ENCODE data around the gene ATP2A1. TPM values are rescaled to one million over a fixed set of nuclear protein-coding genes. Genes with fewer than 3 reads are reported as not detected.
A peak's percentile ranks its signal among the peaks of the same experiment; 100 is the strongest.

Gene ATP2A1
- total and polyA plus RNA-seq, 2 of the 13 experiments (the other 11 are each of a cell fraction or from before 2014, with no cell fraction given): 3.2 to 12.5 TPM

DNA sequence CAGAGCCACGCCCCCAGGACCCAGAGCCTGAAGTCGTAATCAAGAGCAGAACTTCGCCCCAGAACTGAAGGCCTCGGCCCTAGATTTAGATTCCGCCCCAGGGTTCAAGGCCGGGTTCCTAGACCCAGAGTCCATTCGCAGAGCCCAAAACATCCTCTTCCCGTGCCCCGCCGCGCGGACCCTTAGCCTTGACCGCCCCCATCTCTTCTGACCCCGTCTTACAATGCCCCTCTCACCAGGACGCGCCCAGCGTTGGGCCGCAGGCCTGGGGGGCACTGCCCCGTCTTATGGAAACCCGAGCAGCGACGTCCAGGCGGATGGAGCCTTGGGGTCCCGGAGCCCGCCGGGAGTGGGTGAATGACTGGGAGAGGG lies 58.5 kb downstream of the ATP2A1 start (continued):
- TF ChIP-seq, protein P1, sequence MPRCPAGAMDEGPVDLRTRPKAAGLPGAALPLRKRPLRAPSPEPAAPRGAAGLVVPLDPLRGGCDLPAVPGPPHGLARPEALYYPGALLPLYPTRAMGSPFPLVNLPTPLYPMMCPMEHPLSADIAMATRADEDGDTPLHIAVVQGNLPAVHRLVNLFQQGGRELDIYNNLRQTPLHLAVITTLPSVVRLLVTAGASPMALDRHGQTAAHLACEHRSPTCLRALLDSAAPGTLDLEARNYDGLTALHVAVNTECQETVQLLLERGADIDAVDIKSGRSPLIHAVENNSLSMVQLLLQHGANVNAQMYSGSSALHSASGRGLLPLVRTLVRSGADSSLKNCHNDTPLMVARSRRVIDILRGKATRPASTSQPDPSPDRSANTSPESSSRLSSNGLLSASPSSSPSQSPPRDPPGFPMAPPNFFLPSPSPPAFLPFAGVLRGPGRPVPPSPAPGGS (CRISPR knock-in tag; IDR thresholded peaks at IDR 0.05): no peak
- TF ChIP-seq ZNF674 (CRISPR knock-in tag; IDR thresholded peaks at IDR 0.05; ENCODE audit: low read depth) (no peak), TEAD3 (CRISPR knock-in tag; optimal IDR thresholded peaks at IDR 0.05; ENCODE audit: borderline replicate concordance) (peak; percentile 1), MLLT10 (CRISPR knock-in tag; IDR thresholded peaks at IDR 0.05) (no peak), ZFX (CRISPR knock-in tag; IDR thresholded peaks at IDR 0.05; ENCODE audit: low read depth) (peak; percentile 74), ZIK1 (CRISPR knock-in tag; IDR thresholded peaks at IDR 0.05; ENCODE audit: borderline replicate concordance, low read depth) (no peak), SUZ12 (IDR thresholded peaks at IDR 0.05; ENCODE audit: low read depth, low read length) (no peak), GATAD1 (CRISPR knock-in tag; IDR thresholded peaks at IDR 0.05) (no peak), ZNF607 (CRISPR knock-in tag; IDR thresholded peaks at IDR 0.05; ENCODE audit: borderline replicate concordance) (no peak; the same call in 1 of the 2 replicates), ZNF841 (CRISPR knock-in tag; IDR thresholded peaks at IDR 0.05; ENCODE audit: borderline replicate concordance) (no peak), ZNF878 (CRISPR knock-in tag; IDR thresholded peaks at IDR 0.05) (no peak), ZNF331 (CRISPR knock-in tag; IDR thresholded peaks at IDR 0.05) (no peak), TBL1XR1 (IDR thresholded peaks at IDR 0.05; ENCODE audit: borderline replicate concordance, low read length, partially characterized antibody) (no peak), SIX1 (CRISPR knock-in tag; IDR thresholded peaks at IDR 0.05; ENCODE audit: borderline replicate concordance) (no peak), TBX2 (CRISPR knock-in tag; IDR thresholded peaks at IDR 0.05; ENCODE audit: borderline replicate concordance) (no peak; the same call in 1 of the 2 replicates), ZNF777 (CRISPR knock-in tag; IDR thresholded peaks at IDR 0.05) (no peak), CAMTA2 (CRISPR knock-in tag; IDR thresholded peaks at IDR 0.05; ENCODE audit: borderline replicate concordance) (no peak), SRSF1 (optimal IDR thresholded peaks at IDR 0.05; ENCODE audit: low read depth, low read length) (peak; percentile 49), EP300 (IDR thresholded peaks at IDR 0.05; ENCODE audit: low read depth in 2 of 2, low read length in 2 of 2) (peak in 1 of 2 experiments; percentile 39; a peak in 1 of 4 replicates), EP300 (CRISPR knock-in tag; IDR thresholded peaks at IDR 0.05; ENCODE audit: borderline replicate concordance) (no peak), JUNB (CRISPR knock-in tag; IDR thresholded peaks at IDR 0.05; ENCODE audit: borderline replicate concordance) (no peak), ATAD3A (CRISPR knock-in tag; IDR thresholded peaks at IDR 0.05) (no peak), ZNF431 (CRISPR knock-in tag; IDR thresholded peaks at IDR 0.05; ENCODE audit: borderline replicate concordance, low read depth) (no peak)
- TF ChIP-seq, protein P2, sequence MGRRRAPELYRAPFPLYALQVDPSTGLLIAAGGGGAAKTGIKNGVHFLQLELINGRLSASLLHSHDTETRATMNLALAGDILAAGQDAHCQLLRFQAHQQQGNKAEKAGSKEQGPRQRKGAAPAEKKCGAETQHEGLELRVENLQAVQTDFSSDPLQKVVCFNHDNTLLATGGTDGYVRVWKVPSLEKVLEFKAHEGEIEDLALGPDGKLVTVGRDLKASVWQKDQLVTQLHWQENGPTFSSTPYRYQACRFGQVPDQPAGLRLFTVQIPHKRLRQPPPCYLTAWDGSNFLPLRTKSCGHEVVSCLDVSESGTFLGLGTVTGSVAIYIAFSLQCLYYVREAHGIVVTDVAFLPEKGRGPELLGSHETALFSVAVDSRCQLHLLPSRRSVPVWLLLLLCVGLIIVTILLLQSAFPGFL (CRISPR knock-in tag; IDR thresholded peaks at IDR 0.05): no peak
- TF ChIP-seq, protein P3, sequence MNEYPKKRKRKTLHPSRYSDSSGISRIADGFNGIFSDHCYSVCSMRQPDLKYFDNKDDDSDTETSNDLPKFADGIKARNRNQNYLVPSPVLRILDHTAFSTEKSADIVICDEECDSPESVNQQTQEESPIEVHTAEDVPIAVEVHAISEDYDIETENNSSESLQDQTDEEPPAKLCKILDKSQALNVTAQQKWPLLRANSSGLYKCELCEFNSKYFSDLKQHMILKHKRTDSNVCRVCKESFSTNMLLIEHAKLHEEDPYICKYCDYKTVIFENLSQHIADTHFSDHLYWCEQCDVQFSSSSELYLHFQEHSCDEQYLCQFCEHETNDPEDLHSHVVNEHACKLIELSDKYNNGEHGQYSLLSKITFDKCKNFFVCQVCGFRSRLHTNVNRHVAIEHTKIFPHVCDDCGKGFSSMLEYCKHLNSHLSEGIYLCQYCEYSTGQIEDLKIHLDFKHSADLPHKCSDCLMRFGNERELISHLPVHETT (CRISPR knock-in tag; conservative IDR thresholded peaks at IDR 0.05): no peak
- TF ChIP-seq, protein P4, sequence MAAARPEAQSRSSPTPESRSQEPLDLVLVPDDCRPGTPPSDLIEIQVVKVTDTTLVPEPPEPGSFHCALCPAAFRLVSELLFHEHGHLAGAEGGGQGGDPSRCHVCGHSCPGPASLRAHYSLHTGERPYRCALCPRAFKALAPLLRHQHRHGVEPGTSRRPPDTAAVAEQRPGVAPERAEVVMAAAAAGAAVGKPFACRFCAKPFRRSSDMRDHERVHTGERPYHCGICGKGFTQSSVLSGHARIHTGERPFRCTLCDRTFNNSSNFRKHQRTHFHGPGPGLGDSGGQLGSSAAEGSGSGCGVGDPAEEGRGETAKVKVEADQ (CRISPR knock-in tag; IDR thresholded peaks at IDR 0.05; ENCODE audit: borderline replicate concordance): no peak
- TF ChIP-seq, protein P5, sequence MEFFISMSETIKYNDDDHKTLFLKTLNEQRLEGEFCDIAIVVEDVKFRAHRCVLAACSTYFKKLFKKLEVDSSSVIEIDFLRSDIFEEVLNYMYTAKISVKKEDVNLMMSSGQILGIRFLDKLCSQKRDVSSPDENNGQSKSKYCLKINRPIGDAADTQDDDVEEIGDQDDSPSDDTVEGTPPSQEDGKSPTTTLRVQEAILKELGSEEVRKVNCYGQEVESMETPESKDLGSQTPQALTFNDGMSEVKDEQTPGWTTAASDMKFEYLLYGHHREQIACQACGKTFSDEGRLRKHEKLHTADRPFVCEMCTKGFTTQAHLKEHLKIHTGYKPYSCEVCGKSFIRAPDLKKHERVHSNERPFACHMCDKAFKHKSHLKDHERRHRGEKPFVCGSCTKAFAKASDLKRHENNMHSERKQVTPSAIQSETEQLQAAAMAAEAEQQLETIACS (CRISPR knock-in tag; IDR thresholded peaks at IDR 0.05): no peak; the same call in 1 of the 2 replicates

Data from HepG2 (cell line).